B cell (primary cell): ENCODE data around the gene DDR2. TPM values are rescaled to one million over a fixed set of nuclear protein-coding genes. Genes with fewer than 3 reads are reported as not detected.

Experiments
- ATAC-seq: fragments of 200-7000 bp; cut with Tn5 transposase; one replicate; pipeline ENCODE4 v1.10.0; 2021; ENCODE audit warnings: low read depth, mild to moderate bottlenecking, moderate number of reproducible peaks, moderate library complexity
- CTCF ChIA-PET: fragments of 350-600 bp; sonication (Branson Sonifier 250); formaldehyde crosslinking; loops from one replicate; lab custom pipeline; 2021; ENCODE audit warnings: antibody characterized with exemption, inconsistent platforms; lab: Charles Lee
- POLR2A ChIA-PET: fragments of 350-600 bp; sonication (Branson Sonifier 250); formaldehyde crosslinking; loops from one replicate; lab custom pipeline; 2021; ENCODE audit warnings: antibody characterized with exemption; lab: Charles Lee
- DNase-seq: peaks from one replicate; pipeline ENCODE4 v3.0.0; 2013
- H2AFZ ChIP-seq: 2 replicates; pipeline ENCODE4 v1.6.1; 2012; ENCODE audit warnings: mild to moderate bottlenecking, low read depth, low read length; ENCODE audit not compliant: insufficient read depth, poor library complexity, severe bottlenecking
- H3K27ac ChIP-seq, 2 donors: 1 replicate in 1 of 2; 2 replicates in 1 of 2; pipeline ENCODE4 v1.5.1; 2012 to 2013; ENCODE audit warnings: low read length in 2 of 2, mild to moderate bottlenecking in 2 of 2, moderate library complexity in 1 of 2
- H3K27me3 ChIP-seq, 4 experiments: fragments of 200-600 bp in 1 of 4; sonication (generic) in 1 of 4; replicated peaks in 1 of 4; 1 replicate in 2 of 4; 2 replicates in 2 of 4; pipeline versions ENCODE4 v1.6.1 to v1.7.0; 2013 to 2016; ENCODE audit warnings: low read length in 3 of 4, mild to moderate bottlenecking in 2 of 4, mixed read lengths in 1 of 4, moderate library complexity in 1 of 4; ENCODE audit not compliant: insufficient read depth in 4 of 4, control insufficient read depth in 3 of 4; ENCODE audit errors: control extremely low read depth in 1 of 4
- H3K36me3 ChIP-seq, 2 experiments: replicated peaks in 1 of 2; 1 replicate in 1 of 2; 2 replicates in 1 of 2; pipeline versions ENCODE4 v1.6.1 to v1.7.1; 2013; ENCODE audit warnings: low read length in 1 of 2; ENCODE audit not compliant: insufficient read depth in 2 of 2, control insufficient read depth in 1 of 2; ENCODE audit errors: control extremely low read depth in 1 of 2, extremely low read depth in 1 of 2
- H3K4me1 ChIP-seq, 2 donors: fragments of 200-600 bp in 1 of 2; sonication (generic) in 1 of 2; 1 replicate in 1 of 2; 2 replicates in 1 of 2; pipeline versions ENCODE4 v1.5.1 to v1.6.1; 2013 to 2017; ENCODE audit warnings: low read length in 2 of 2; ENCODE audit not compliant: control insufficient read depth in 2 of 2, insufficient read depth in 2 of 2
- H3K4me2 ChIP-seq: replicated peaks from 2 replicates; pipeline ENCODE3; 2012; ENCODE audit warnings: mild to moderate bottlenecking, low read depth, low read length; ENCODE audit not compliant: poor library complexity, severe bottlenecking
- H3K4me3 ChIP-seq, 5 experiments: fragments of 200-600 bp in 1 of 5; sonication (generic) in 1 of 5; 1 replicate in 3 of 5; 2 replicates in 2 of 5; pipeline versions ENCODE4 v1.5.1 to v1.7.0; 2011 to 2016; ENCODE audit warnings: low read length in 4 of 5, mild to moderate bottlenecking in 4 of 5, low read depth in 2 of 5, control low read depth in 1 of 5, moderate library complexity in 1 of 5; ENCODE audit not compliant: insufficient read depth in 1 of 5; ENCODE audit errors: control extremely low read depth in 1 of 5, extremely low read depth in 1 of 5
- H3K79me2 ChIP-seq: fragments of 200-600 bp; sonication (generic); one replicate; pipeline ENCODE4 v1.6.0; 2016; ENCODE audit warnings: low read length; ENCODE audit not compliant: control insufficient read depth, insufficient read depth
- H3K9ac ChIP-seq: fragments of 200-600 bp; sonication (generic); 2 replicates; pipeline ENCODE4 v1.6.1; 2017; ENCODE audit warnings: mild to moderate bottlenecking, low read length, moderate library complexity
- H3K9me3 ChIP-seq, 3 donors: one replicate each; pipeline versions ENCODE4 v1.6.1 to v1.7.1; 2013; ENCODE audit warnings: low read length in 2 of 3; ENCODE audit not compliant: control insufficient read depth in 2 of 3, insufficient read depth in 1 of 3; ENCODE audit errors: control extremely low read depth in 1 of 3
- H4K20me1 ChIP-seq: 2 replicates; pipeline ENCODE4 v1.6.0; 2012; ENCODE audit warnings: mild to moderate bottlenecking, low read length; ENCODE audit not compliant: insufficient read depth, control insufficient read depth, poor library complexity, severe bottlenecking
- H3K27ac Mint-ChIP-seq: one replicate; pipeline ENCODE4 v1.8.0; 2021; ENCODE audit warnings: mixed read lengths
- H3K27me3 Mint-ChIP-seq: one replicate; pipeline ENCODE4 v1.8.0; 2021; ENCODE audit warnings: mixed read lengths
- H3K4me1 Mint-ChIP-seq: one replicate; pipeline ENCODE4 v1.8.0; 2021; ENCODE audit warnings: mixed read lengths
- H3K4me3 Mint-ChIP-seq: one replicate; pipeline ENCODE4 v1.8.0; 2021; ENCODE audit warnings: mixed read lengths
- H3K9me3 Mint-ChIP-seq: one replicate; pipeline ENCODE4 v1.8.0; 2022; ENCODE audit warnings: mixed read lengths; ENCODE audit not compliant: insufficient read depth
- CTCF ChIP-seq: fragments of 200-600 bp; IDR thresholded peaks from one replicate; pipeline ENCODE4 v1.8.0; 2022; ENCODE audit warnings: antibody characterized with exemption, mild to moderate bottlenecking
- EZH2 ChIP-seq: IDR thresholded peaks from 2 replicates; pipeline ENCODE4 v1.6.1; 2012; ENCODE audit warnings: borderline replicate concordance, low read depth, mild to moderate bottlenecking, moderate library complexity, low read length; ENCODE audit not compliant: insufficient read depth, poor library complexity, severe bottlenecking
- WGBS: methylation state at CpG from one replicate; pipeline ENCODE4 v1.1.5; 2013; ENCODE audit warnings: missing lambda C conversion rate; ENCODE audit not compliant: insufficient coverage; 5-methylcytosine and 5-hydroxymethylcytosine counted together
- intact Hi-C: fragments of 100-400 bp; cut with micrococcal nuclease; formaldehyde crosslinking; loops from one replicate; pipeline ENCODE4 v1.10.0; 2022
- polyA plus RNA-seq: library from polyadenylated mRNA; depleted of rRNA; stranded (reverse); fragments of >200 nt; gene quantifications from 2 replicates; pipeline ENCODE4 v1.2.3, GENCODE V29; 2012
- total RNA-seq, 2 donors: library from RNA; stranded (reverse); fragments of 120-200 nt in 1 of 2; gene quantifications; 1 replicate in 1 of 2; 2 replicates in 1 of 2; pipeline versions ENCODE4 v1.2.3 to v1.2.4, GENCODE V29; 2013 to 2022

Gene DDR2
- total and polyA plus RNA-seq, 2 donors (not counting 1 experiment from before 2014, with no cell fraction given) = 0.12 to 0.24 TPM

DNA sequence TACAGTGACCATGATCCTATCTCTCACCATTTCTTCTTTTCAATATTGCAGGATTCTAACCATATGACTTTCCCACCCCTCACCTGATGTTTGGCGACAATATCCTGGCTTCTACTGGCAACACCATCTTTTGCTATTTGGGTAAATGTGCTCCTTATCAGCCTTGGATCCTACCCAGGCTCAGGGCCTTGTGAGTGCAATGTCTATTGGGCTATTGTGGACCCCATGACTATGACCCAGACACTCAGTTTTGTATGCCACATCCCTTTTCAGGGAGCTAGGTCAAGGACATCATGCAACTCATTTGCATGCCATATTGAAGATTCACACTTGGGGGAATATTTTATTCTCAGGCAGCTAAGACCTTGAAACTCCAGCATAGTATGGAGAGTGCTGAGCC lies 67.9 kb downstream of the DDR2 start:
- Mint-ChIP-seq H3K4me3 (no peak overlapping the region), H3K9me3 (no peaks in the 10 kb centered on the region), H3K27ac (no peak overlapping the region), H3K27me3 (peaks cover 11% of the 10 kb centered on the region), H3K4me1 (no peaks in the 10 kb centered on the region)
- no peak for DNase-seq
- H3K4me1 ChIP-seq = no peaks in the 10 kb centered on the region
- H4K20me1 ChIP-seq = no peaks in the 10 kb centered on the region
- H3K27me3 ChIP-seq = peaks cover 0 to 6% (median 0%) of the 10 kb centered on the region in 4 experiments
- H3K4me2 ChIP-seq = no peak overlapping the region
- CTCF ChIA-PET = no interaction called here
- ATAC-seq = no peak
- H3K27ac ChIP-seq = no peak overlapping the region
- POLR2A ChIA-PET = no interaction called here
- no peaks in the 10 kb centered on the region for H3K36me3 ChIP-seq
- no peak overlapping the region for H2AFZ ChIP-seq
- no peak overlapping the region for H3K4me3 ChIP-seq
- WGBS = 100% methylated on average over 1 of the region's 1 CpG
- H3K9me3 ChIP-seq = peaks cover 0 to 2% (median 0%) of the 10 kb centered on the region in 3 donors
- intact Hi-C loops = no loop called here
- TF ChIP-seq CTCF = no peak
- TF ChIP-seq EZH2 = no peak
- no peak overlapping the region for H3K9ac ChIP-seq
- no peaks in the 10 kb centered on the region for H3K79me2 ChIP-seq

- no peak overlapping the region for H3K4me2 ChIP-seq
- 89% methylated on average over 1 of the region's 1 CpG for WGBS
Observed at GRCh38 chr1:162701286-162701685, 69.0 kb downstream of the DDR2 start.

More at GRCh38 chr1:162701286-162701685, 69.0 kb downstream of the DDR2 start:
- Mint-ChIP-seq H3K4me1 (no peaks in the 10 kb centered on the region), H3K27ac (no peak overlapping the region), H3K4me3 (no peak overlapping the region), H3K27me3 (peaks cover 8% of the 10 kb centered on the region), H3K9me3 (no peaks in the 10 kb centered on the region)
- Histone ChIP-seq H3K36me3 (no peaks in the 10 kb centered on the region), H3K4me3 (no peak overlapping the region), H4K20me1 (no peaks in the 10 kb centered on the region), H3K9me3 (peaks cover 0 to 1% (median 0%) of the 10 kb centered on the region in 3 donors), H3K27me3 (peaks cover 0 to 6% (median 0%) of the 10 kb centered on the region in 4 experiments), H3K27ac (no peak overlapping the region), H3K9ac (no peak overlapping the region), H3K4me1 (no peaks in the 10 kb centered on the region), H2AFZ (no peak overlapping the region), H3K79me2 (no peaks in the 10 kb centered on the region)
- ChIA-PET POLR2A (no interaction called here), CTCF (no interaction called here)
- DNase-seq = no peak
- TF ChIP-seq CTCF = no peak
- TF ChIP-seq EZH2 = no peak
- ATAC-seq = no peak
- intact Hi-C loops = no loop called here
